ENCODE data around the gene EXOC4.

DNA sequence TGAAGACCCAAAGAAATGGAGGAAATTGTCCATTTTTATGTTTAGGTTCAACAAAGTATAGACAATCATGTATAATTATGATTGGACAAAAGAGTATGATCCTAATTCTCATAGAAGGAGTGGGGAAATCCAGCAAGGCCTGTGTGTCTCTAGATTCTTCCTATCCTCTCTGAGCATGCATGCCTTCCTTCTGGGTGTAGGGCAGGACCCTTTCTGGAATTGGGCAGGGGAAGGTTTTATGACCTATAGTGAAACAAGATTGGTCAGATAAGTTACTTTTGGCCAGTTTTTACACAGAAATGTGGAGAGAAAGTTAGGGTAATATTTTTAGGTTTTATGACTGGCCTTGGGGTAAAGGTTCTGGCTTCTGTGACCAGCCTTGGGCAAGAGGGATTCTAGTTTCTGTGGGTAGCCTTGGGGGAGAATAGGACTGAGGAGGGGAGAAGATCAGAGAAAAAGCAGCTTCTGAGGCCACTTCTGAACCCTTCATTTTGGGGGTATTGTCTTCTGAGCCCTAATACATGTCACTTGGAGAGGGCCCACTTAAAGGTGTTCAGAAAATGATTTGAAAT lies 289.4 kb downstream of the EXOC4 start:
- TF ChIP-seq, protein P1, sequence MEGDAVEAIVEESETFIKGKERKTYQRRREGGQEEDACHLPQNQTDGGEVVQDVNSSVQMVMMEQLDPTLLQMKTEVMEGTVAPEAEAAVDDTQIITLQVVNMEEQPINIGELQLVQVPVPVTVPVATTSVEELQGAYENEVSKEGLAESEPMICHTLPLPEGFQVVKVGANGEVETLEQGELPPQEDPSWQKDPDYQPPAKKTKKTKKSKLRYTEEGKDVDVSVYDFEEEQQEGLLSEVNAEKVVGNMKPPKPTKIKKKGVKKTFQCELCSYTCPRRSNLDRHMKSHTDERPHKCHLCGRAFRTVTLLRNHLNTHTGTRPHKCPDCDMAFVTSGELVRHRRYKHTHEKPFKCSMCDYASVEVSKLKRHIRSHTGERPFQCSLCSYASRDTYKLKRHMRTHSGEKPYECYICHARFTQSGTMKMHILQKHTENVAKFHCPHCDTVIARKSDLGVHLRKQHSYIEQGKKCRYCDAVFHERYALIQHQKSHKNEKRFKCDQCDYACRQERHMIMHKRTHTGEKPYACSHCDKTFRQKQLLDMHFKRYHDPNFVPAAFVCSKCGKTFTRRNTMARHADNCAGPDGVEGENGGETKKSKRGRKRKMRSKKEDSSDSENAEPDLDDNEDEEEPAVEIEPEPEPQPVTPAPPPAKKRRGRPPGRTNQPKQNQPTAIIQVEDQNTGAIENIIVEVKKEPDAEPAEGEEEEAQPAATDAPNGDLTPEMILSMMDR (IDR thresholded peaks at IDR 0.05), result no peak
- no peak for TF ChIP-seq POLR2AphosphoS5 (IDR thresholded peaks at IDR 0.05)
